HepG2 (cell line): ENCODE results near the gene UGT1A4. TPM values are rescaled to one million over a fixed set of nuclear protein-coding genes. Genes with fewer than 3 reads are reported as not detected.
A peak's percentile ranks its signal among the peaks of the same experiment; 100 is the strongest.

Source experiments
- ARNTL ChIP-seq: sonication (generic); formaldehyde crosslinking; IDR thresholded peaks from 2 replicates; pipeline ENCODE4 v1.4.0; 2020; ENCODE audit warnings: mild to moderate bottlenecking, missing genetic modification reagents
- ATF6 ChIP-seq: sonication (generic); formaldehyde crosslinking; conservative IDR thresholded peaks from 2 replicates; pipeline ENCODE4 v1.4.0; 2020; ENCODE audit warnings: missing genetic modification reagents
- ELF1 ChIP-seq: sonication (generic); formaldehyde crosslinking; IDR thresholded peaks from 2 replicates; pipeline ENCODE4 v1.4.0; 2020; ENCODE audit warnings: missing genetic modification reagents
- ERF ChIP-seq: IDR thresholded peaks from 2 replicates; pipeline ENCODE4 v1.6.1; 2018; ENCODE audit warnings: missing biosample characterization, missing genetic modification reagents
- FOXA3 ChIP-seq: IDR thresholded peaks from 2 replicates; pipeline ENCODE4 v1.6.1; 2016; ENCODE audit warnings: missing genetic modification reagents, missing compliant biosample characterization
- HDAC1 ChIP-seq: sonication (generic); formaldehyde crosslinking; IDR thresholded peaks from 2 replicates; pipeline ENCODE4 v1.5.1; 2020; ENCODE audit warnings: mild to moderate bottlenecking, missing genetic modification reagents
- HNF1B ChIP-seq: sonication (generic); formaldehyde crosslinking; IDR thresholded peaks from 2 replicates; pipeline ENCODE4 v1.5.1; 2020; ENCODE audit warnings: mild to moderate bottlenecking, moderate library complexity, missing genetic modification reagents
- KDM2A ChIP-seq: sonication (generic); formaldehyde crosslinking; IDR thresholded peaks from 2 replicates; pipeline ENCODE4 v1.4.0; 2020; ENCODE audit warnings: low read depth, missing genetic modification reagents, borderline replicate concordance
- MED1 ChIP-seq: sonication (generic); formaldehyde crosslinking; IDR thresholded peaks from 2 replicates; pipeline ENCODE4 v1.4.0; 2020; ENCODE audit warnings: missing genetic modification reagents
- NR2C2 ChIP-seq: sonication (generic); formaldehyde crosslinking; IDR thresholded peaks from 2 replicates; pipeline ENCODE4 v1.4.0; 2020; ENCODE audit warnings: missing genetic modification reagents, mild to moderate bottlenecking, moderate library complexity, borderline replicate concordance
- POLR2AphosphoS5 ChIP-seq: IDR thresholded peaks from 2 replicates; pipeline ENCODE4 v1.6.1; 2012; ENCODE audit warnings: low read depth, low read length
- RXRB ChIP-seq: IDR thresholded peaks from 2 replicates; pipeline ENCODE4 v1.6.1; 2016; ENCODE audit warnings: borderline replicate concordance, missing genetic modification reagents, missing compliant biosample characterization
- YY1 ChIP-seq: IDR thresholded peaks from 2 replicates; pipeline ENCODE4 v1.6.1; 2011; ENCODE audit warnings: low read length, low read depth, moderate library complexity, mild to moderate bottlenecking; ENCODE audit not compliant: insufficient read depth, insufficient replicate concordance
- ZGPAT ChIP-seq: IDR thresholded peaks from 2 replicates; pipeline ENCODE4 v1.6.1; 2016; ENCODE audit warnings: mild to moderate bottlenecking
- ZMYM3 ChIP-seq: sonication (generic); formaldehyde crosslinking; IDR thresholded peaks from 2 replicates; pipeline ENCODE4 v1.5.1; 2020; ENCODE audit warnings: mild to moderate bottlenecking, missing genetic modification reagents
- ZNF205 ChIP-seq: IDR thresholded peaks from 2 replicates; pipeline ENCODE4 v1.6.1; 2018; ENCODE audit warnings: missing biosample characterization, missing genetic modification reagents
- ZNF343 ChIP-seq: sonication (generic); formaldehyde crosslinking; IDR thresholded peaks from 2 replicates; pipeline ENCODE4 v1.4.0; 2020; ENCODE audit warnings: mild to moderate bottlenecking, missing genetic modification reagents
- ZNF430 ChIP-seq: sonication (generic); formaldehyde crosslinking; IDR thresholded peaks from 2 replicates; pipeline ENCODE4 v1.9.0; 2021; ENCODE audit warnings: mild to moderate bottlenecking, missing genetic modification reagents
- ZNF563 ChIP-seq: sonication (generic); formaldehyde crosslinking; IDR thresholded peaks from 2 replicates; pipeline ENCODE4 v1.8.0; 2022; ENCODE audit warnings: mild to moderate bottlenecking, moderate library complexity, missing genetic modification reagents
- ZNF879 ChIP-seq: sonication (generic); formaldehyde crosslinking; IDR thresholded peaks from 2 replicates; pipeline ENCODE4 v1.8.1; 2023; ENCODE audit warnings: missing genetic modification reagents
- polyA plus RNA-seq, 8 experiments: library from polyadenylated mRNA; depleted of rRNA in 3 of 8; stranded (reverse) in 7 of 8; unstranded in 1 of 8; fragments of >200 nt; fragmentation: Illumina TruSeq in 4 of 8; extraction: Trizol in 4 of 8; gene quantifications; 2 replicates each; pipeline versions ENCODE4 v1.2.1 to v1.2.3, GENCODE V29; 2011 to 2016; ENCODE audit warnings: low read depth in 4 of 8, missing spikeins in 1 of 8, mixed read lengths in 1 of 8; ENCODE audit not compliant: insufficient read depth in 1 of 8
- total RNA-seq, 5 experiments: library from RNA; depleted of rRNA; stranded (reverse); fragments of >200 nt; fragmentation: Illumina TruSeq; extraction: Trizol; gene quantifications; 2 replicates each; pipeline ENCODE4 v1.2.3, GENCODE V29; 2016; ENCODE audit warnings: low read depth in 1 of 5
- TF ChIP-seq, protein P1 (sequence below): sonication (generic); formaldehyde crosslinking; IDR thresholded peaks from 2 replicates; pipeline ENCODE4 v1.4.0; 2020; ENCODE audit warnings: missing genetic modification reagents
- TF ChIP-seq, protein P2 (sequence below): IDR thresholded peaks from 2 replicates; pipeline ENCODE4 v1.6.1; 2012; ENCODE audit warnings: inconsistent platforms

UGT1A4 gene
- total and polyA plus RNA-seq, 2 of the 13 experiments (the other 11 are each of a cell fraction or from before 2014, with no cell fraction given) = not detected

- TF ChIP-seq FOXA3 (peak; percentile 90), ELF1 (CRISPR knock-in tag) (peak; percentile 85), ARNTL (CRISPR knock-in tag) (peak; percentile 62; the same call in 1 of the 2 replicates), ZNF879 (CRISPR knock-in tag) (peak; percentile 65; the same call in 1 of the 2 replicates), NR2C2 (CRISPR knock-in tag) (0 out of 2 replicates have a peak, but pooled peaks have one; percentile 43), HDAC1 (CRISPR knock-in tag) (peak; percentile 79), ZNF430 (CRISPR knock-in tag) (peak; percentile 44; the same call in 1 of the 2 replicates), ZNF205 (peak; percentile 69), ERF (peak; percentile 79), ATF6 (peak; percentile 76; the same call in 1 of the 2 replicates), KDM2A (peak; percentile 60; the same call in 1 of the 2 replicates), RXRB (CRISPR knock-in tag) (peak; percentile 66), MED1 (CRISPR knock-in tag) (peak; percentile 45; the same call in 1 of the 2 replicates), ZMYM3 (CRISPR knock-in tag) (peak; percentile 80; the same call in 1 of the 2 replicates), POLR2AphosphoS5 (peak; percentile 48; the same call in 1 of the 2 replicates), ZGPAT (peak; percentile 76), ZNF563 (CRISPR knock-in tag) (peak; percentile 89), YY1 (peak; percentile 91), HNF1B (CRISPR knock-in tag) (peak; percentile 83), ZNF343 (CRISPR knock-in tag) (peak; percentile 69; the same call in 1 of the 2 replicates)
- TF ChIP-seq, protein P1, sequence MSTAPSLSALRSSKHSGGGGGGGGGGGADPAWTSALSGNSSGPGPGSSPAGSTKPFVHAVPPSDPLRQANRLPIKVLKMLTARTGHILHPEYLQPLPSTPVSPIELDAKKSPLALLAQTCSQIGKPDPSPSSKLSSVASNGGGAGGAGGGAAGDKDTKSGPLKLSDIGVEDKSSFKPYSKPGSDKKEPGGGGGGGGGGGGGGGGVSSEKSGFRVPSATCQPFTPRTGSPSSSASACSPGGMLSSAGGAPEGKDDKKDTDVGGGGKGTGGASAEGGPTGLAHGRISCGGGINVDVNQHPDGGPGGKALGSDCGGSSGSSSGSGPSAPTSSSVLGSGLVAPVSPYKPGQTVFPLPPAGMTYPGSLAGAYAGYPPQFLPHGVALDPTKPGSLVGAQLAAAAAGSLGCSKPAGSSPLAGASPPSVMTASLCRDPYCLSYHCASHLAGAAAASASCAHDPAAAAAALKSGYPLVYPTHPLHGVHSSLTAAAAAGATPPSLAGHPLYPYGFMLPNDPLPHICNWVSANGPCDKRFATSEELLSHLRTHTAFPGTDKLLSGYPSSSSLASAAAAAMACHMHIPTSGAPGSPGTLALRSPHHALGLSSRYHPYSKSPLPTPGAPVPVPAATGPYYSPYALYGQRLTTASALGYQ (CRISPR knock-in tag) = peak; percentile 30; the same call in 1 of the 2 replicates
- TF ChIP-seq, protein P2, sequence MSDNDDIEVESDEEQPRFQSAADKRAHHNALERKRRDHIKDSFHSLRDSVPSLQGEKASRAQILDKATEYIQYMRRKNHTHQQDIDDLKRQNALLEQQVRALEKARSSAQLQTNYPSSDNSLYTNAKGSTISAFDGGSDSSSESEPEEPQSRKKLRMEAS = peak; percentile 56
Measured at GRCh38 chr2:233736868-233737653, 18.5 kb downstream of the UGT1A4 start (continued).
